ENCODE data around the gene ETF1.

The ETF1 gene

GRCh38 chr5:138542956-138543729, at the start of gene ETF1:
Gene ETF1, minus strand, starts transcription at chr5:138543236. Its CDS starts 318 bp downstream, at chr5:138542918.
- Histone ChIP-seq H3K27me3 (no peaks in the 10 kb centered on the region), H3K9me3 (no peaks in the 10 kb centered on the region), H3K4me1 (ENCODE audit: control insufficient read depth in 1 of 2, insufficient read depth in 1 of 2, low read depth in 1 of 2, low read length in 1 of 2) (peaks cover 57 to 67% of the 10 kb centered on the region in 2 experiments), H3K36me3 (peaks cover 7% of the 10 kb centered on the region), H3K27ac (peak within 1 kb of the TSS; percentile 99), H3K4me3 (ENCODE audit: low read depth in 1 of 2, low read length in 1 of 2) (peak within 1 kb of the TSS; percentile 86 to 95)
- TF ChIP-seq CTCF (IDR thresholded peaks at IDR 0.05), result peak; percentile 37

GRCh38 chr5:138588013-138588788, 45.2 kb upstream of the ETF1 start:
- Histone ChIP-seq H3K27ac (no peak overlapping the region), H3K4me3 (ENCODE audit: low read depth in 1 of 2, low read length in 1 of 2) (no peak overlapping the region), H3K36me3 (no peaks in the 10 kb centered on the region), H3K4me1 (ENCODE audit: control insufficient read depth in 1 of 2, insufficient read depth in 1 of 2, low read depth in 1 of 2, low read length in 1 of 2) (no peaks in the 10 kb centered on the region), H3K27me3 (no peaks in the 10 kb centered on the region), H3K9me3 (no peaks in the 10 kb centered on the region)
- no peak for TF ChIP-seq CTCF (IDR thresholded peaks at IDR 0.05)

- Histone ChIP-seq H3K27ac (no peak overlapping the region), H3K4me3 (ENCODE audit: low read depth in 1 of 2, low read length in 1 of 2) (no peak overlapping the region), H3K9me3 (no peaks in the 10 kb centered on the region), H3K4me1 (ENCODE audit: control insufficient read depth in 1 of 2, insufficient read depth in 1 of 2, low read depth in 1 of 2, low read length in 1 of 2) (no peaks in the 10 kb centered on the region), H3K36me3 (no peaks in the 10 kb centered on the region), H3K27me3 (no peaks in the 10 kb centered on the region)
- no peak for TF ChIP-seq CTCF (IDR thresholded peaks at IDR 0.05)
These were observed 42.1 kb upstream of the ETF1 start for GRCh38 chr5:138585157-138585556.

- no peak overlapping the region for H3K27ac ChIP-seq
- no peaks in the 10 kb centered on the region for H3K36me3 ChIP-seq
- TF ChIP-seq CTCF (IDR thresholded peaks at IDR 0.05), result no peak
- H3K4me1 ChIP-seq (ENCODE audit: control insufficient read depth in 1 of 2, insufficient read depth in 1 of 2, low read depth in 1 of 2, low read length in 1 of 2), result no peaks in the 10 kb centered on the region
- H3K4me3 ChIP-seq (ENCODE audit: low read depth in 1 of 2, low read length in 1 of 2), result no peak overlapping the region
- H3K9me3 ChIP-seq, result no peaks in the 10 kb centered on the region
- no peaks in the 10 kb centered on the region for H3K27me3 ChIP-seq
These were observed 41.1 kb upstream of the ETF1 start for GRCh38 chr5:138583984-138584637.

- Histone ChIP-seq H3K27me3 (no peaks in the 10 kb centered on the region), H3K9me3 (no peaks in the 10 kb centered on the region), H3K36me3 (no peaks in the 10 kb centered on the region), H3K27ac (no peak overlapping the region), H3K4me3 (ENCODE audit: low read depth in 1 of 2, low read length in 1 of 2) (no peak overlapping the region), H3K4me1 (ENCODE audit: control insufficient read depth in 1 of 2, insufficient read depth in 1 of 2, low read depth in 1 of 2, low read length in 1 of 2) (no peaks in the 10 kb centered on the region)
- no peak for TF ChIP-seq CTCF (IDR thresholded peaks at IDR 0.05)
These were observed 39.9 kb upstream of the ETF1 start for GRCh38 chr5:138582959-138583358.

Measured in neutrophil (primary cell).